PC-9 (cell line): Measurements from ENCODE around the gene ABCC2.

ENCODE experiments used
- EZH2 ChIP-seq: fragments of 200-600 bp; sonication (generic); IDR thresholded peaks from 2 replicates; pipeline ENCODE4 v1.8.0; 2017; ENCODE audit warnings: antibody characterized with exemption, low read depth
- TF ChIP-seq, protein P1 (sequence below): fragments of 200-600 bp; sonication (generic); conservative IDR thresholded peaks from 2 replicates; pipeline ENCODE4 v1.6.1; 2017; ENCODE audit warnings: mixed run types, antibody characterized with exemption, mild to moderate bottlenecking, moderate library complexity

DNA sequence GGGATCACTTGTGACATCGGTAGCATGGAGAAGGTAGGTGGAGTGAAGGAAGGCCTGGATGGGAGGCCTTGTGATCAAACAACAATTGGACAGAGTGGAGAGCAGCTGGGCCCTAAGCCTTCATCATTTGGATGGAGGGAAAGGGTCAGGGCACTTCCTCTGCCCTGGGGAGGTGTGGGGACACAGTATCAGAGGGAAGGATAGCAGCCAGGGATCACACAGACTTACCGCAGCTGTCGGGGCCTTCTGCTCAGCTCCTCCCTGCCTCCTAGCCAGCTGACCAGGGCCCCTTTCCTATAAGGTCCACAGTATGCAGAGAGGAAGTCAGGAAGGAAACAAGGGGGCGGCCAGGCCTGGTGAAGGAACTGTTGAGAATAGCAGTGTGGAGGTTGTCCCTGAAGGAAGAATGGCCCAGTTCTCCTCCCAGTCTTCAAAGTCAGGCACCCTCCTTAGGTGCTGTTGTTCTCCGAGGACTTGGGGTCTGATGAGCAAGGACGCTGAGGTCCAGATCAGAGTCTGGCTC, 62.1 kb downstream of the ABCC2 start:
- TF ChIP-seq, protein P1, sequence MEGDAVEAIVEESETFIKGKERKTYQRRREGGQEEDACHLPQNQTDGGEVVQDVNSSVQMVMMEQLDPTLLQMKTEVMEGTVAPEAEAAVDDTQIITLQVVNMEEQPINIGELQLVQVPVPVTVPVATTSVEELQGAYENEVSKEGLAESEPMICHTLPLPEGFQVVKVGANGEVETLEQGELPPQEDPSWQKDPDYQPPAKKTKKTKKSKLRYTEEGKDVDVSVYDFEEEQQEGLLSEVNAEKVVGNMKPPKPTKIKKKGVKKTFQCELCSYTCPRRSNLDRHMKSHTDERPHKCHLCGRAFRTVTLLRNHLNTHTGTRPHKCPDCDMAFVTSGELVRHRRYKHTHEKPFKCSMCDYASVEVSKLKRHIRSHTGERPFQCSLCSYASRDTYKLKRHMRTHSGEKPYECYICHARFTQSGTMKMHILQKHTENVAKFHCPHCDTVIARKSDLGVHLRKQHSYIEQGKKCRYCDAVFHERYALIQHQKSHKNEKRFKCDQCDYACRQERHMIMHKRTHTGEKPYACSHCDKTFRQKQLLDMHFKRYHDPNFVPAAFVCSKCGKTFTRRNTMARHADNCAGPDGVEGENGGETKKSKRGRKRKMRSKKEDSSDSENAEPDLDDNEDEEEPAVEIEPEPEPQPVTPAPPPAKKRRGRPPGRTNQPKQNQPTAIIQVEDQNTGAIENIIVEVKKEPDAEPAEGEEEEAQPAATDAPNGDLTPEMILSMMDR, result no peak
- no peak for TF ChIP-seq EZH2
